Endothelial cell of umbilical vein (primary cell): Measurements from ENCODE around the gene SLC10A7. TPM values are rescaled to one million over a fixed set of nuclear protein-coding genes. Genes with fewer than 3 reads are reported as not detected.

Source experiments
- BruUV-seq: library from RNA; stranded (reverse); fragments of 400-500 nt; replicated peaks from 2 replicates; lab custom pipeline; 2021; lab: Mats Ljungman, UMichigan
- CTCF ChIA-PET: fragments of 300-600, 350-600 bp; sonication (Branson Sonifier 250); formaldehyde crosslinking; loops from one replicate; lab custom pipeline; 2021; ENCODE audit warnings: antibody characterized with exemption, inconsistent platforms; lab: Charles Lee
- POLR2A ChIA-PET: fragments of 300-600, 350-600 bp; sonication (Branson Sonifier 250); formaldehyde crosslinking; loops from one replicate; lab custom pipeline; 2021; ENCODE audit warnings: antibody characterized with exemption, inconsistent platforms; lab: Charles Lee
- DNase-seq: peaks from one replicate; pipeline ENCODE4 v3.0.0-alpha.2; 2011; ENCODE audit warnings: low read depth, low spot score
- FAIRE-seq: peaks from 2 replicates; lab custom pipeline; 2011; peaks lifted over from hg19 to GRCh38; lab: Jason Lieb, UNC
- H2AFZ ChIP-seq: 2 replicates; pipeline ENCODE4 v1.6.0; 2012; ENCODE audit warnings: low read depth, low read length, control low read depth, inconsistent platforms
- H3K27ac ChIP-seq: 2 replicates; pipeline ENCODE4 v1.5.1; 2011; ENCODE audit warnings: low read depth, mild to moderate bottlenecking, control low read depth, low read length, moderate library complexity; ENCODE audit not compliant: insufficient read depth
- H3K27me3 ChIP-seq, 2 experiments: 2 replicates each; pipeline versions ENCODE4 v1.6.0 to v1.6.1; 2011; ENCODE audit warnings: low read length in 2 of 2, mixed read lengths in 1 of 2; ENCODE audit not compliant: control insufficient read depth in 2 of 2, insufficient read depth in 2 of 2
- H3K36me3 ChIP-seq, 2 experiments: 2 replicates in 1 of 2; 3 replicates in 1 of 2; pipeline ENCODE4 v1.5.1; 2011; ENCODE audit warnings: low read length in 2 of 2, mild to moderate bottlenecking in 1 of 2, moderate library complexity in 1 of 2; ENCODE audit not compliant: control insufficient read depth in 2 of 2, insufficient read depth in 2 of 2; ENCODE audit errors: extremely low read depth in 1 of 2
- H3K4me1 ChIP-seq: 3 replicates; pipeline ENCODE4 v1.5.1; 2011; ENCODE audit warnings: mild to moderate bottlenecking, low read length; ENCODE audit not compliant: control insufficient read depth, insufficient read depth; ENCODE audit errors: extremely low read depth
- H3K4me2 ChIP-seq: 2 replicates; pipeline ENCODE4 v1.6.1; 2011; ENCODE audit warnings: low read length, control low read depth, mixed read lengths; ENCODE audit not compliant: insufficient read depth
- H3K4me3 ChIP-seq, 3 experiments: fragments of 200-600 bp in 1 of 3; sonication (generic), shearing (Covaris generic) in 1 of 3; replicated peaks in 1 of 3; 2 replicates each; pipeline ENCODE4 v1.5.1; 2011 to 2016; ENCODE audit warnings: control low read depth in 3 of 3, low read length in 3 of 3, mild to moderate bottlenecking in 2 of 3, inconsistent platforms in 1 of 3, low read depth in 1 of 3, moderate library complexity in 1 of 3; ENCODE audit not compliant: insufficient read depth in 1 of 3
- H3K79me2 ChIP-seq: 2 replicates; pipeline ENCODE4 v1.6.0; 2012; ENCODE audit warnings: low read length, inconsistent platforms; ENCODE audit not compliant: control insufficient read depth, insufficient read depth
- H3K9ac ChIP-seq: replicated peaks from 2 replicates; pipeline ENCODE3; 2011; ENCODE audit warnings: low read length, control low read depth; ENCODE audit not compliant: insufficient read depth; ENCODE audit errors: extremely low read depth
- H3K9me1 ChIP-seq: replicated peaks from 3 replicates; pipeline ENCODE4 v1.6.0; 2011; ENCODE audit warnings: mild to moderate bottlenecking, low read length; ENCODE audit not compliant: control insufficient read depth, insufficient read depth; ENCODE audit errors: extremely low read depth
- H3K9me3 ChIP-seq: replicated peaks from 2 replicates; pipeline ENCODE4 v1.5.1; 2012; ENCODE audit warnings: low read length, inconsistent platforms; ENCODE audit not compliant: control insufficient read depth, insufficient read depth
- H4K20me1 ChIP-seq: replicated peaks from 2 replicates; pipeline ENCODE3; 2011; ENCODE audit warnings: mild to moderate bottlenecking, low read length; ENCODE audit not compliant: control insufficient read depth, insufficient read depth; ENCODE audit errors: extremely low read depth
- EZH2 ChIP-seq: IDR thresholded peaks from 2 replicates; pipeline ENCODE4 v1.6.1; 2012; ENCODE audit warnings: borderline replicate concordance, low read depth, mild to moderate bottlenecking, moderate library complexity, low read length, inconsistent platforms; ENCODE audit not compliant: severe bottlenecking
- FOS ChIP-seq: IDR thresholded peaks from 2 replicates; pipeline ENCODE4 v1.6.1; 2011; ENCODE audit warnings: mild to moderate bottlenecking, low read length, moderate library complexity, borderline replicate concordance; ENCODE audit not compliant: insufficient read depth
- GATA2 ChIP-seq: IDR thresholded peaks from 2 replicates; pipeline ENCODE4 v1.7.0; 2011; ENCODE audit warnings: low read depth, mild to moderate bottlenecking, moderate library complexity, mixed read lengths, low read length; ENCODE audit not compliant: insufficient read length, insufficient read depth
- JUN ChIP-seq: IDR thresholded peaks from 2 replicates; pipeline ENCODE4 v1.6.1; 2011; ENCODE audit warnings: borderline replicate concordance, low read depth; ENCODE audit not compliant: insufficient read length, insufficient read depth
- MYC ChIP-seq: IDR thresholded peaks from one replicate; pipeline ENCODE4 v1.6.1; 2011; ENCODE audit warnings: mild to moderate bottlenecking, low read depth, low read length
- POLR2A ChIP-seq: IDR thresholded peaks from 2 replicates; pipeline ENCODE4 v1.6.1; 2012; ENCODE audit warnings: low read depth, mild to moderate bottlenecking, control low read depth, low read length
- POLR2AphosphoS5 ChIP-seq: IDR thresholded peaks from 2 replicates; pipeline ENCODE4 v1.6.1; 2012; ENCODE audit warnings: low read depth, mild to moderate bottlenecking, control low read depth, low read length, moderate library complexity; ENCODE audit not compliant: insufficient read depth
- dilution Hi-C: fragments of 300-500 bp; cut with MboI; formaldehyde crosslinking; loops from one replicate; pipeline ENCODE4 v1.15.0; 2019; ENCODE audit warnings: low sequenced_read_pairs; ENCODE audit not compliant: extremely low pct_ligation_motif_present
- intact Hi-C: fragments of 100-400 bp; cut with micrococcal nuclease; formaldehyde crosslinking; loops from one replicate; pipeline ENCODE4 v1.10.0; 2022
- polyA plus RNA-seq, 4 experiments: library from polyadenylated mRNA; depleted of rRNA in 3 of 4; stranded (reverse) in 3 of 4; unstranded in 1 of 4; fragments of >200 nt; gene quantifications; 2 replicates each; pipeline versions ENCODE4 v1.2.1 to v1.2.3, GENCODE V29; 2011 to 2012; ENCODE audit warnings: missing spikeins in 1 of 4
- total RNA-seq: library from RNA; stranded (reverse); gene quantifications from 2 replicates; pipeline ENCODE4 v1.2.3, GENCODE V29; 2021
- TF ChIP-seq, protein P1 (sequence below), 2 donors: IDR thresholded peaks; 1 replicate in 1 of 2; 2 replicates in 1 of 2; pipeline ENCODE4 v1.5.1; 2011; ENCODE audit warnings: low read length in 2 of 2, mild to moderate bottlenecking in 2 of 2, moderate library complexity in 2 of 2, control low read depth in 1 of 2, inconsistent platforms in 1 of 2, low read depth in 1 of 2; ENCODE audit not compliant: insufficient read depth in 1 of 2; ENCODE audit errors: extremely low read depth in 1 of 2
- TF ChIP-seq, protein P2 (sequence below): IDR thresholded peaks from 2 replicates; pipeline ENCODE4 v1.6.1; 2011; ENCODE audit not compliant: insufficient read depth, insufficient read length

Gene SLC10A7
- total and polyA plus RNA-seq, 2 donors (not counting 3 experiments of a cell fraction or from before 2014, with no cell fraction given): 13.6 to 20.4 TPM

DNA sequence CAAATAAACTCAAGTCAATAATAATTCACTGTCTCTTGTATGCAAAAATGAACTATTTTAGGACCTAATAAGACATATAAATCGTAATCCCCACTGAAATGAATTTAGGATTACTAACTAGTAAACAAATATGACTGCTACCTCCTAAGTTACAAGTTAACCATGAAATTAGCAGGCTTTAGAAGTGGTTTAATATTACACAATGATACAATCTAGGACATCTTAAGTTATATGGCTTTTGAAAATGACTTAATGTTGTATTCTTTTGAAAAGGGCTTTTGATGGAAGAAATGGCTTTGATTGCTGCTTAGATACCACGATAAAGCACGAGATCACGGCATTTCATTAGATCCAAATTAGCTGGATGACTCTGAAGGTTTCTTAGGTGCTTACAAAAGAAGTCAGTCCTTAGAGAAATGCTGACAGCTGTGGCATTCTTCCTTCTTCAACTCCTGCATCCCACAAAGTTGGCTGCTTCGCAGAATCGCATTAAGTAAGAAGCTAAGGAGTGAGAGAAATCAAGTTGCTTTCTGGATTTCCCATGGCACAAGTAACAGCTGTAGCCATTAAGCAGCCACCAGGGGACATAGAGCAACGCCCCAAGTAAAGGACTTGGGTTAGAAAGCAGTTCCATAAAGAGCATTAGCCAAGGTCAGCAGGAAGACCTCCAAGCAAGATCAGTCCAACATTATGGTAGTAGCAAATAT, 6.9 kb downstream of the SLC10A7 start:
- dilution Hi-C loops (no loop called here), intact Hi-C loops (no loop called here)
- H3K9me3 ChIP-seq: no peaks in the 10 kb centered on the region
- ChIA-PET POLR2A (no interaction called here), CTCF (no interaction called here)
- no peak overlapping the region for H3K4me3 ChIP-seq
- DNase-seq: no peak
- H3K36me3 ChIP-seq: no peaks in the 10 kb centered on the region
- BruUV-seq: no TSS peak
- no peak overlapping the region for H3K4me2 ChIP-seq
- no peaks in the 10 kb centered on the region for H3K27me3 ChIP-seq
- H3K9me1 ChIP-seq: no peaks in the 10 kb centered on the region
- H3K79me2 ChIP-seq: peaks cover 11% of the 10 kb centered on the region
- no peaks in the 10 kb centered on the region for H4K20me1 ChIP-seq
- H3K4me1 ChIP-seq: peaks cover 2% of the 10 kb centered on the region
- no peak for TF ChIP-seq MYC
- TF ChIP-seq, protein P1, sequence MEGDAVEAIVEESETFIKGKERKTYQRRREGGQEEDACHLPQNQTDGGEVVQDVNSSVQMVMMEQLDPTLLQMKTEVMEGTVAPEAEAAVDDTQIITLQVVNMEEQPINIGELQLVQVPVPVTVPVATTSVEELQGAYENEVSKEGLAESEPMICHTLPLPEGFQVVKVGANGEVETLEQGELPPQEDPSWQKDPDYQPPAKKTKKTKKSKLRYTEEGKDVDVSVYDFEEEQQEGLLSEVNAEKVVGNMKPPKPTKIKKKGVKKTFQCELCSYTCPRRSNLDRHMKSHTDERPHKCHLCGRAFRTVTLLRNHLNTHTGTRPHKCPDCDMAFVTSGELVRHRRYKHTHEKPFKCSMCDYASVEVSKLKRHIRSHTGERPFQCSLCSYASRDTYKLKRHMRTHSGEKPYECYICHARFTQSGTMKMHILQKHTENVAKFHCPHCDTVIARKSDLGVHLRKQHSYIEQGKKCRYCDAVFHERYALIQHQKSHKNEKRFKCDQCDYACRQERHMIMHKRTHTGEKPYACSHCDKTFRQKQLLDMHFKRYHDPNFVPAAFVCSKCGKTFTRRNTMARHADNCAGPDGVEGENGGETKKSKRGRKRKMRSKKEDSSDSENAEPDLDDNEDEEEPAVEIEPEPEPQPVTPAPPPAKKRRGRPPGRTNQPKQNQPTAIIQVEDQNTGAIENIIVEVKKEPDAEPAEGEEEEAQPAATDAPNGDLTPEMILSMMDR (IDR thresholded peaks at IDR 0.05; ENCODE audit: extremely low read depth in 1 of 2, insufficient read depth in 1 of 2, low read depth in 1 of 2, low read length in 2 of 2): no peak
- no peak for TF ChIP-seq EZH2
- no peak for TF ChIP-seq FOS
- no peak for TF ChIP-seq JUN
- no peak for TF ChIP-seq GATA2
- TF ChIP-seq, protein P2, sequence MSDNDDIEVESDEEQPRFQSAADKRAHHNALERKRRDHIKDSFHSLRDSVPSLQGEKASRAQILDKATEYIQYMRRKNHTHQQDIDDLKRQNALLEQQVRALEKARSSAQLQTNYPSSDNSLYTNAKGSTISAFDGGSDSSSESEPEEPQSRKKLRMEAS: no peak
- no peak for TF ChIP-seq POLR2AphosphoS5
- no peak for TF ChIP-seq POLR2A
- FAIRE-seq: no peak
- H3K9ac ChIP-seq: no peak overlapping the region
- H2AFZ ChIP-seq: no peak overlapping the region
- H3K27ac ChIP-seq: no peak overlapping the region
